ENCODE measurements around the gene RIT2.

RIT2 gene

DNA sequence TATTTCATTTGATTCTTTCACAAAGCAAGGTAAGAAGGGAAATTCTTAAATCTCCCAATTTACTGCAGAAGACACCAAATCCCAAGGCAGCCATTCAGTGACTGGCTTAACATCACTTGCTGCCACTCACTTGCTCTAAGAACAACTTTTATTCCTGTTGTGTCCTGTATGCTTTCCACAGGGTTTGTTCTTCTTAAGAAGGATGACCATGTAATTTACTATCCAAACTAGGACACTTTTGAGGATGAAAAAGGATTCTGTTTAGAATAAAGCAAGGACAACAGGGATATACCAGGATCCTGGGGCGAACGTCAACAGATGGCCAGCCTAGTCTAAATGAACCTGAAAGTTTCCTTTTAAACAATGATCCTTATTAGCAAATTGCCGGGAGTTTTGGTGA is 34.8 kb downstream of the RIT2 start:
- DNase-seq: no peak

- no peak for DNase-seq
These were observed 36.1 kb downstream of the RIT2 start for GRCh38 chr18:43079422-43079821.

DNA sequence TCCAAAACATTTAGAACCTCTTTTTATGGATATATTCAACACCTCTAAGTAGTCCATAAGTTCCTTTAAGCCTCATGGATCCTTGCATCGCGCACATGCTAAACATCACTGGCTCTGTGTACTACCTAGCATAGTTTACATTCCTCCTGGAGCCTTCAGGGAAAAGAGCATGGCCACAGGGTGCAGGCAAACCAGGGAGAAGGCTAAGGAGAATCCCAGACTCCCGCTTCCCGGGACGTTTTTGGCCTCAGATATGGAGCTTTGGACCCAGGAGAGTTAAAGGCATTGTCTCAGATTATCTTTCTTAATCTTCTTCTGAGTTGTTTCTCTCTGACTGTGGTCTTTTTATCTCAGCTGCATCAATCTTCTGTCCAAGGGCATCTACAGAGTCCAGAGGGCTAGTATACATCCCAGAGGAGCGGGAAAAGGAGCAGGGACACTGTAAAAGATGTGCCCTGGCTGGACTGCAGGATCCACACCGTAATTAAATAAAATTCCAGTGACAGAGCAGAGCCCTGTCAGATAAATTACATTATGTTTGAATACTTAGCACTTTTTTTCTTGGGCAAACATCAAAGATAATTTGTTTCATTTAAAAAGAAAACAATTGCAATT is 36.9 kb downstream of the RIT2 start:
- DNase-seq: no peak

DNA sequence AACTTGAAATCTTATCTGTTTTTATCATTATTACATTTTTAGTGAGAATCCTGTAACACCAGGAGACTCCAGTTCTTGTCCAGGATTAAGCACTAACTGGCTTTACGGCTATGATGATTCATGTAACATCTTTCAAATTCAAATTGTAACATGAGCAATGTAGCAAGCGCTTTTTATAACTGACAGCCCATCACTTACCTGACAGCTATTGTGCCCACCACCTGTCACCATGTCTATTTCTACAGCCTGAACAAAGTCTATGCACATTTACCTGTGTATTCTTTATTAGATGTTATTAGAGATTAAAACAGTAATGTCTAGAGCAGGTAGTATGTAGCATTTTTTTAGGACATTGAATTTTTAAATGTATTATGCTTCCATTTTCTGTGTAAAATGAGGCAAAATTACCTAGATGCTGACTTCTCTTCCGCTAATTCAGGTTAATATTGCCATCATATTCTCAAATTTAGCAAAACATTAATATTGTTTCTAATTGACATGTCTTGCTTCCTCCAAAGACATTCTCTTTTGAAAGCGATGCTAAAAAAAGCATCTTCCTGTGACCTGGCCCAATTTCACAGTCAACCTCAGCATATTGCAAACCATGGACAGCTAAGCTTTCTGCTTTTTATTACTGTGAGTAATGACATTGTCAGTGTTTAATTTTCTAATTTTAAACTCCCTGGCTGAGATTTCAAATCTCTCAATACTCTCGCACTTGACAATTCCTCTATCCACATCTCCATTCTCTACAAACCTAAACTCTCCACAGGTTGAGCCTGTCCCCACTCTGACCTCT is 37.8 kb downstream of the RIT2 start:
- DNase-seq: no peak

GRCh38 chr18:43073771-43074170 is 41.7 kb downstream of the RIT2 start:
- DNase-seq: no peak

- no peak for DNase-seq
These were observed 46.7 kb downstream of the RIT2 start for GRCh38 chr18:43068781-43069180.

GRCh38 chr18:43067570-43067969 is 47.9 kb downstream of the RIT2 start:
- no peak for DNase-seq

DNA sequence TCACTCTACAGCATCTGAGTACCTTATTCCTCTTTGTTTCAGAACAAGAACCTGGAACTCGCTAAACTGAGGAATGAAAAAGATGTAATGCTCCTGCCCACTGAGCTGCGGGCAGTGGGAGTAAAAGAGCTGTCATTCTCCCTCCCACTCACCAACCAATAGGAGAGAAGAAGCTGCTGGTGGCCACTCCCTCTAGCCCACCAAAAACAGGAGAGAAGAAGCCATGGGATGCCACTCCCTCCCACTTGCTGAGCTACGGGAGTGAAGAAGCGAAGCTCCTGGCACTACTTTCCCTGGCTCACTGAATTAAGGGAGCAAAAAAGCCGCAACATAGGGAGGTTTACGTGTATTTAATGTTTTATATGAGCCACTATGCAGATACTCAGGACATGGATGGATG is 53.7 kb downstream of the RIT2 start:
- no peak for DNase-seq

DNA sequence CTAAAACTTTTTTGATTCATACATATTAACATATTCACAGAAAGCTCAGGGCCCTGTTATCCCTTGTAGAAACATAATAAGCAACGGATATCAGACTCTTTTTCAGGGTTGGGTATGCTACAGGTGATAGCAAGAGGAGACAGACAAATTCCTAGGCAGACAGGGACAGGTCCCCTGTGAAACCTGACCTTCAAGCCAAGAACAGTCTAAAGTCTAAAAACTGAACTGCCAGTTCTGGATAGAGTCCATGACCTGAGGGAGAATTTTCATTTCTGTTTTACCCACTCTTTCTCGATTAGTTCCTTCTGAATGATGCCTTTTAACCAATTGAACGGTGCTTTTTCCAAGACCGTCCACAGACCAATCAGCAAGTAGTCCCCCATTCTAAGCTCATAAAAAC is 54.2 kb downstream of the RIT2 start:
- no peak for DNase-seq

DNA sequence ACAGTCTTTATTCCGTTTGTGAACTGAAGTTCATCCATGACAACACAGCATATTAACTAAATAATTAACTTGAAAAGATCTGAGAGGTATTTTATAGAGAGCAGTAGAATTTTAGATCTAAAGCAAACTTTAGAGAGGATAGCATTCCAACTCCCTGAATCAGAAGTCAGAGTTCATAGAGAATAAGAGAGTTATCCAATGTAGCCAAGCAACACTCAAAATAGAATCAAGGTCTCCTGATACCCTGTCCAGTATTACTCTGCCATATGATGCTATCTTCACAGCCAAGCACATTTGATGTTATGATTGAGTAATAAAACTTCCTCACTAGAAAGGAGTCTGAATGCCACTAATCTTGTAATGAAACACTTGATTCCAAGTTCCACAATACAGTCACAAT is 55.5 kb downstream of the RIT2 start:
- DNase-seq: no peak

DNA sequence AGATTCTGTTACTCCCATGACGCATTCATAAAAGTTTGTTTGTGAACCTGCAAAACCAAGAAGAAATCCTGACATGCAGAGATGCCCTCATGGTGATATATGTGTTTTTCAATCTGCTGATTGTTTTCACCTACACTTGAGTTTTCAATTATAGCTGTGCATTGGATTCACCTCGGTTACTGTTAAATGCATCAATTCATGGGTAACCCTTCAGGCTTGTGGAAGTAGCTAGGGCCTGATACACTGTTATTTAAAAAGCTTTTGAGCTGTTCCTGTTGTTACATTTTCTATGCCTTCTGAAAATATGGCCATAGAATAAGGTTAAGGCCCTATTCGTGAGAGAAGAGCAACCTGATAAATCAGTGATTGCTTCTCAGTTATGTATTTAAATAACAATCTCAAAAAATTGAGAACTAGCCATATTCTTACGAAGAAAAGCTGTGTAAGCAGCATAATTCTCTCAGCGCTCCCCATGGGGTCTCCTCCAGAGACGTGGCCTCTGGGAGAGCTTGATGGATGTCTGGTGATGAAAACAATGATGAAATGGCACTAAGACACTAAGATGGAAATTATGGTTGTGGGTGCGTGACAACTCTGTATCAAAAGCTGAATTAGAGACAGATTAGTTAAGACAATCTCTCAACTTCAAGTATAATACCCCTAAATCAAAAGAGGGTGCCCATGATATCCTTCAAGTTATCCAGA is 60.5 kb downstream of the RIT2 start:
- DNase-seq: no peak

- no peak for DNase-seq
These were observed 66.5 kb downstream of the RIT2 start for GRCh38 chr18:43049021-43049420.

- DNase-seq: no peak
These were observed 69.2 kb downstream of the RIT2 start for GRCh38 chr18:43046322-43046721.

DNA sequence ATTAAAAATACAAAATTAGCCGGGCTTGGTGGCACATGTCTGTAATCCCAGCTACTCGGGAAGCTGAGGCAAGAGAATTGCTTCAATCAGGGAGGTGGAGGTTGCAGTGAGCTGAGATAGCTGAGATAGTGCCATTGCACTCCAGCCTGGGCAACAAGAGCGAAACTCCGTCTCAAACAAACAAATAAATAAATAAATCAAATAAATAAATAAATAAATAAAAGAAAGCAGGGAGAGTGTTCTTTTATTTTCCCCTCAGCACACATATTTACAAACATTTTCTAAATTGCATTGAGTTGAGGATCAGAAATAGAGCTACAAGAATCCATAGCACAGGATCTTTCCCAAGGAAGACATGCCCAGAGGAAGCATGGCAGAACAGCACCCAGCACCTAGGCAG is 71.9 kb downstream of the RIT2 start:
- DNase-seq: no peak

DNA sequence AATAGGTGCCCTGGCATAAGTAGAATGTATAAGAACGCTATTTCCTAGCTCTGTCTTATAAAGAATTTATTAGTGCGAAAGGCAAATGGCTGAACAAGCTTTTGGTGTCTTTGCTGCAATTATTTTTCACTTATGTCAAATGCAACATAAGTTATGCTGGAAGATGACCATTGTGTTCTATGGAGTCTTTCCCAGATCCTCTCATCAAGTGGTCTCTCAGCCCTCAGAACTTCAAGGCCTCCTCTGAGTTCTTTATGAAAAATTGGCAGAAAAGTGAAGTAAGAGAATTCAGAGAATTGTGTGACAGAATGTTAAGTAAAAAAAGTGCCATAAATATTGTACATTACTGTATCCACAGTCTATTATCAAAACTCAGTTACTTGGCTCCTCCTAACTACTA is 75.2 kb downstream of the RIT2 start:
- DNase-seq: no peak

DNA sequence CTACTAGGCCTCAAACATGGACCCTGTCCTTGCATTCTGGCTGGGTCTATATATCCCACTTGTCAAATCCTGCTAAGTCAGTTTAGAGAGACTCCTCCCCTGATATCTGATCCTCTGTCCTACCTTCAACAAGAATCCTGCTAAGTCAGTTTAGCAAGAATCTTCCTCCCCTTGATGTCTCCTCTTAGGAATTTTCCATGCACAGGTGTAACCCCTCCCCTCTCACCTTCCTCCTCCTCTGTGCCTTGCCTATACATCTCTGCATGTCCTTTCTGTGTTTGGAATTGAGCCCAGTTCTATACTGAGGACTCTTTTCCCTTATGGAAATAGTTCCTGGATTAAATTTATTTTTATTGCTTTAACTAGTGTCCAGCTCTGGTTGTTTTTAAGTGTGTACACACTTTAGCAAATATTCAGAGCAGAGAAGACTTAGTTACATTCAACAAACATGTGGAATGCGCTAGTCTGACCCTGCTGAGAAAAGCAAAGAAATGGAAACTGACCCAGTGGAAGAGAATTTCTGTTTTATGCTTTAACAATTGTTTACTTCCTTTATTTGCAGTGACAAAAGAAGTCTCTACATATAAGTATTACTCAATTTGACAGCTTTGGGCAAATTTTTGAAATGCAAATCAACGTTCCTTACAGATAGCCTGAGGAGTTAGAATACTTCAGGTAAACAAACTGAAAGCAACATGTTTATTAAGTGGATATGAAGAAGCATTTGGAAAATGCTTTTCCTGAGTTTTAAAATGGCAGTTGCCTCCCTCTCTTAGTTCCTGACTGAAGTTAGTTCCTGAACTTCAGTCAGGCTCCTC is 80.6 kb downstream of the RIT2 start:
- no peak for DNase-seq

DNA sequence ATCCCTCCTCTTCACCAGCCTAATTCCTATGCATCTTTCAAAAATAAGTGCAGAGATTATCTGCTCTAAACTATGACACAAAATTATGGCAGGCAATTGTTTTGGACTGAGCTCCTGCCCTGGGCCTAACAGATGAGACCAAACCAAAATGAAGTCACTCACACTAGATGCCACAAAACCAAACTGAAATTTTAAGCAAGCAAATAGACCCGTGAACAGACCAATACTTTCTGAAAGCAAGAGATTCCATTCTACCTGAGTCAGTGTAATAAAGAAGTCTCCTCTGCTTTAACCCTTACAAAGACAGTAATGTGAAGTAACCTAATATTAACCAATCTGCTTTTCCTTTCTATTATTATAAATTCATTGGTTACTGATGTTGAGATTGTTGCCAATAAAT is 84.3 kb downstream of the RIT2 start:
- DNase-seq: no peak

- DNase-seq: no peak
These were observed 86.1 kb downstream of the RIT2 start for GRCh38 chr18:43029414-43029813.

DNA sequence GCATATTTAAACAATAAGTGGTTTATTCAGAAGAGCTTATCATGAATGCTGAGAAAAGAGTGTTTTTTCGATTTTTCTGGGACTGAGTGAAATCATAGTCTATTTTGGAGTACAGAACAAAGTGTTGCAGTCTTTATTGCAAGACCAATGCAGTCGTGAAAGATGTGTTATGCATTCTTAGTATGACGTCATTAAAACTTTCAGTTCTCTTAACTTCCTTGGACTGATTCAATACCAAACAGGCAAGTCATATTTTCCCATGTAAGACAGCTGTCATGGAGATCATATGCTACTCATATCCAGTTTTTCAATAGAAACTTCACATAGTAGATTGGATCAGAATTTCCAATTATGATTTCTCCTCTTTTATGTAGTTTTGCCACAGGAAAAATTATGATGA is 92.6 kb downstream of the RIT2 start:
- DNase-seq: no peak

GRCh38 chr18:43017622-43018021 is 97.9 kb downstream of the RIT2 start:
- DNase-seq: no peak

GRCh38 chr18:43013486-43013885 is 102.0 kb downstream of the RIT2 start:
- no peak for DNase-seq

GRCh38 chr18:43012951-43013350 is 102.5 kb downstream of the RIT2 start:
- no peak for DNase-seq

- no peak for DNase-seq
These were observed 104.9 kb downstream of the RIT2 start for GRCh38 chr18:43010611-43011010.

All from activated CD4-positive, CD25-positive, alpha-beta regulatory T cell treated with anti-CD3 and anti-CD28 coated beads, Interleukin-2, amount 50 U/mL, for 72 hours (primary cell).